NCI-H2107 (cell line): ENCODE data around the gene PRRT1B.
"Not testable (repeated sequence)": the region's sequence is repeated elsewhere in the genome, so short reads cannot be mapped to it uniquely, and the experiment has no call there.

Source experiments
- DNase-seq: peaks from one replicate; lab custom pipeline; 2025; lab: John Stamatoyannopoulos, UW

Gene PRRT1B

GRCh38 chr9:131550465-131550864 is 5.1 kb downstream of the PRRT1B start:
- DNase-seq: not testable (repeated sequence)

DNA sequence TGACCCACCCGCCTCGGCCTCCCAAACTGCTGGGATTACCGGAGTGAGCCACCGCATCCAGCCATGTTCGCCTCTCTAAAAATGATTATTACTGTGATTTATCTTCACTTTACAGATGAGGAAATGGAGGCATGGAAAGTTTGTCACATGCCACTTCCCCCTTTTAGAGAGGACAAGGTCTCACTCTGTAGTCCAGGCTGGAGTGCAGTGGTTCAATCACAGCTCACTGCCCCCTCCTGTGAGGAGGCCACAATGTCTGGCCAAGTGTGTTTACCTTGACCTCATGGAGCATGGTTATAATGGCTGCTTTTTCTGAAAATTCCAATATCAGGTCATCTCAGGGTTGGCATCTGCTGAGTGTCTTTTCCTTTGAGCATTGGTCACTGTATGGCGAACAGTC is 6.7 kb downstream of the PRRT1B start:
- no peak for DNase-seq

DNA sequence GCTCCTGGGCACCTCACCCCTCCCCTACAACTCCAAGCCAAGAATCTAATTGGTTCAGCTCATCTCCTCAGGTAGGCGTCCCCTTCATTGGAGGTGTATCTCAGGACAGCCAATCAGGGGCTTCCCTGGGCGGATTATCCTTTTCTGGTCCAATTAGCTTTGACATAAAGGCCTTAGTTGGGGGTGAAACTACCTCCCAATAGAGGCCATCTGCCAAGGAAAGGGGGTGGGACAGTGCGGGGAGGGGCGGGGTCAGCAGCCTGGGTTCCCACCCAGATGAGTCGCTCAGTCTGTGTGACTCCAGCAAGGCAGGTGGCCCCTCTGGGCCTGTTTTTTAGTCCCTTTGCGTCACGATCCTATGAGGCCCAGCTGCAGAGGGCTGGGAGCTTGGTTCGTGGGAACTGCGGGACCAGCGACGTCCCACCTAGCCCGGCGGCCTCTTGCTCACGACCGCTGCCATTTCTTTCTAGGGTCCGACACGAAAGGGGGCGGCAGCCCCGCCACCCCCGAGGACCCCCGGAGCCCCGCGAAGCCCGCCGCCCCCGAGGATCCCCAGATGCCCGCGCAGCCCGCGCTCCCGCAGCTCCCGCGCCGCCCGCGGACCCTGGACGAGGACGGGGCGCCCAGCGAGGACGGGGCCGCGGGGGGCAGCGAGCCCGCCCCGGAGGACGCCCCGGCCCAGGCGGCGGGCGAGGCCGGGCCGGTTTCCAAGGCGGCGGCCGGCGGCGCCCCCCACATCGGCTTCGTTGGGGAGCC is 8.9 kb downstream of the PRRT1B start:
- no peak for DNase-seq

GRCh38 chr9:131554843-131555351 is 9.6 kb downstream of the PRRT1B start:
- no peak for DNase-seq

GRCh38 chr9:131555841-131556673 is 10.7 kb downstream of the PRRT1B start:
- no peak for DNase-seq

DNA sequence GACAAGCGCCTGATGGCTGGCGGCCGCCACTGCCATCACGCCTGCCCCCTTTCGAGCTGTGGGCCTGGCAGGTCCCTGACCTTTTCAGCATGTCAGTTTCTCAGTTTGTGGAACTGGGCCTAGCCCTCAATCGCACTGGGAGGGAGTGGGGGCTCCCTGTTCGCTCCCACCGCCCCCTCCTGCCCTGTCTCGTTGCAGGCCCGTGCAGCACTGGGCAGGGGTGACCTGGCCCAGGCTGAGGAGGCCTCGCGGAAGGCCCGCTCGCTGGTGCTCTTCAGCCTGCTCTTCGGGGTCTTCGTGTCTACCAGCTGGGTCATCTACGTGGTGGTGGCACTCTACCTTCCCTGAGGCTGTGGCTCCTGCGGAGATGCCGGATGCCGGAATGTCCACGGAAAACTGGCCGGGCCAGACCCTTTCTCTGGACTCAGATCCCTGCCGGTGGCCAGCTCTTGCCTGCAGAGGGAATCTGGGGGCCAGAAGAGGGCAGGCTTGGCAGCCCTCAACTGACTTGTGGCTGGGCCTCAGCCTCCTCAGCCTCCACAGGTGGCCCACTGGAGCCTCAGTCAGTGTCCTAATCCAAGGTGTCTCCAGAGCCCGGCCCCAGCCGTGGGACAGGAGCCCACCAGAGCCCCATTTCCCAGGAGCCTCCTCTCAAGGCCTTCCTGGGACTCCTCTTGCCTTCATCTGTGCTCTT is 12.7 kb downstream of the PRRT1B start:
- no peak for DNase-seq

- DNase-seq: no peak
These were observed 14.2 kb downstream of the PRRT1B start for GRCh38 chr9:131559421-131560000.

GRCh38 chr9:131562032-131562959 is 17.0 kb downstream of the PRRT1B start:
- no peak for DNase-seq

- DNase-seq: no peak
These were observed 20.0 kb downstream of the PRRT1B start for GRCh38 chr9:131565369-131565768.

GRCh38 chr9:131566158-131566557 is 20.8 kb downstream of the PRRT1B start:
- no peak for DNase-seq

DNA sequence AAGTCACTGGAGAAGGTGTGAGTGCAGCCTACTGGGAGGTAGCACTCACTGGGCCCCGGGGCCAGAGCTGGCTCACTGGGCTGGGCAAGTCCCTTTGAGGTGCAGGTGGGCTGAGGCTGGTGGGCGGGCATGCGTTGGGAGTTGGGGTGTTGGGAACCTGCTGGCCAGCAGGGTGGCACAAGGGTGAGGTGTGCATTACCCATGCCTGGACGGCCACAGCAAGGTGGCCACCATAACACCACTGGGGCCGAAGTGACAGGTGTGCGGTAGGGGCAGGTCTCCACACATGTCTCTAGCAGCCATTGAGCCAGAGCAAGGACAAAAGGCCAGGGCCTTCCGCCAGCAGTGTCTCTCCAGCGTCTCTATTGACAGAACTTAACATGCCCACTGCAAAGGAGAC is 22.6 kb downstream of the PRRT1B start:
- DNase-seq: no peak

DNA sequence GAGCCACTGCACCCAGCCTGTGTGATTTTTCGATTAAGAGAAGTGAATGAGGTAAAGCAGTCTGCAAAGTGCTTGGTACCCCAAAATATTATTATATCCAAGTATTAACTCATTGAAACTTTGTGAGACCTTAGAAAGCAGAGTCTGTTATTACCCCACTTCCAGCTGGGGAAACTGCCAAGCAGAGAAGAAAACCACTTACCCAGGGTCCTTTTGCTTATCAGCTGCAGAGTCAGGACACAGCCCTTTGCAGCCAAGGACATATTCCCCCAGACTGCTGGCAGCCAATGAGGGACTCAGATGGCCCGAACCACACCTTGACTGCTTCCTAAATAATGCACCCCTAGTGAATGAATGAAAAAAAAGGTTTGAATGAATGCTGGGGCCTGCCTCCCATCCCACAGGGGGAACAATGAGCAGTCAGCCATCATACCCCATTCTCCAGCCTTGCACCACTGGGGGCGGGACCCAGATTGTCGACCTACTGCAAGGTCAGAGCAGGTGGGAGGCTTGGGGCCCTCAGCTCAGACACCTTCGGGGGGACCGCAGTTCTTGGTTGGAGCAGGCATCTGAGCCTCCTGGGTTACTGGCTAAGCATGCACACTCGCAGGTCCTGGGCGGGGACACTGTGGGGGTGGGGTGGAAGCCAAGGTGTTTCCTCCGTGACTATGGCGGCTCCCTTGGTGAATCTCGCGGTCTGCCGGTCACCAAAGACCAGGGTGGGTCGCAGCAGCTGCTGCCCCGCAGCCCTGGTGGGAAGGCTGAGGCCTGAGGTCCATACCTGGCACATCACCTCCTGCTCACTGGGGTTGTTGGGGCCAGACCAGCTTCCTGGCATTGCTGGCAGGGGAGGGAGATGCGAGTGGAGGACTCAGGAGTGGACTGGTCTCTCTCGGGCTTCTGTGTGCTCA is 29.7 kb downstream of the PRRT1B start:
- DNase-seq: no peak

GRCh38 chr9:131575946-131576853 is 30.9 kb downstream of the PRRT1B start:
- no peak for DNase-seq

DNA sequence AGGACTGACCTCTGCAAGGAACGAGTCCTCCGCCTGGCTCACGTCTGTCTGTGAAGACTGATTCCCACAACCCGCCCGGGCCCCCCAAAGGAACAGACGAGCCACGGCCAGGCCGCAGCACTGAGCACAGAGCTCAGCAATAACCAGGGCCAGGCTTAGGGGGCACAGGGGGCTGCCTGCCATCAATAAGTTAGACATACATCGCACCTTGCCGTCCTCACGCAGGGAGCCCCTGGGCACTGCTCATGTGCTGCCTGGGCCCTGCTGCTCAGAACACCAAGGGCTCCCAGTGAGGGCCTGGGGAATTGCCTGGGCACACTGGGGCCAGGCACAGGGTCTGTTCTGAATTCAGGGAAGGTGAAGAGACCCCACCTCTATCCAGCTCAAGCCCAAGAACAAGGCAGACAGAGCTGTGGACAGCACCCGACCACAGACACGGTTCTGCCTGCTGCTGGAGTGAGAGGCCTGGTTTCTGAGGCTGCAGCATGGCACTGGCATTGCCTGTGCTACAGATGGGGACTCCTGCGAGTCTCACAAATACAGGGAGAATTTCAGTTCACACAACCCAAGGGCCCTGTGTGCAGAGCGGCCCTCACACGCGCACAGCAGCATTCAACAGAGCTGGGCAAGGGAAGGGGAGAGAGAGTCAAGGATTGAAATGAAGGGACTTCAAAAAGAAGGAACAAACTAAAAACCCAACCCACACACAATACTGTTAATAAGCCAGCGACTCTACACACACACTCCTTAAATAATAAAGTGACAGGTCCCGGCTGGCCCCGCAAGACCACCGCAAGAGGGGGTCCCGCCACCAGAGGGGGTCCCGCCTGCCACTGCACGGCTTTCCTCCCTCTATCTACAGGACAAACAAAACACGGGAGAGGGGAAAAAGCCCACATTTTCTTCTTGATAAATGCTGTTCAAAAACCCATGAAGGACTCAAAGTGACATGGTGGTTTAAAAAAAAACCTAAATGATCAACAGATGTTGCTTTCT is 32.0 kb downstream of the PRRT1B start:
- DNase-seq: no peak

GRCh38 chr9:131578021-131578420 is 32.7 kb downstream of the PRRT1B start:
- DNase-seq: no peak

- DNase-seq: no peak
These were observed 33.6 kb downstream of the PRRT1B start for GRCh38 chr9:131578731-131579504.

- DNase-seq: no peak
These were observed 34.5 kb downstream of the PRRT1B start for GRCh38 chr9:131579789-131580211.
